Stomach (tissue), 4 donors: ENCODE measurements around the gene CELF2.

Source experiments
- CTCF ChIP-seq, 7 experiments: fragments of 450-650 bp in 4 of 7; fragments of 200-600 bp in 3 of 7; sonication (generic) in 3 of 7; IDR thresholded peaks; one replicate each; pipeline ENCODE4 v1.5.1; 2016 to 2019; ENCODE audit warnings: antibody characterized with exemption in 7 of 7, control low read depth in 2 of 7, mild to moderate bottlenecking in 1 of 7
- EP300 ChIP-seq: sonication (generic); formaldehyde crosslinking; IDR thresholded peaks from one replicate; pipeline ENCODE4 v1.6.1; 2017; ENCODE audit warnings: antibody characterized with exemption
- POLR2A ChIP-seq, 4 donors: fragments of 450-650 bp; IDR thresholded peaks; one replicate each; pipeline ENCODE4 v1.6.1; 2016; ENCODE audit warnings: antibody characterized with exemption in 4 of 4, control low read depth in 2 of 4, mild to moderate bottlenecking in 1 of 4, moderate library complexity in 1 of 4
- POLR2AphosphoS5 ChIP-seq, 3 donors: sonication (generic); formaldehyde crosslinking; IDR thresholded peaks; one replicate each; pipeline ENCODE4 v1.6.1; 2016; ENCODE audit warnings: antibody characterized with exemption in 3 of 3

- TF ChIP-seq POLR2AphosphoS5 (IDR thresholded peaks at IDR 0.05) (no peak), CTCF (IDR thresholded peaks at IDR 0.05) (no peak), EP300 (no peak), POLR2A (IDR thresholded peaks at IDR 0.05) (no peak)
Observed at GRCh38 chr10:11006428-11006825, 11.2 kb upstream of the CELF2 start.
